CD4-positive, alpha-beta T cell treated with Interferon gamma for 1 hour (primary cell): ENCODE measurements around the gene PNLIPRP3.
"Not testable (repeated sequence)": the region's sequence is repeated elsewhere in the genome, so short reads cannot be mapped to it uniquely, and the experiment has no call there.

Source experiments
- DNase-seq: peaks from one replicate; pipeline ENCODE4 v3.0.0-alpha.2; 2020

The PNLIPRP3 gene

GRCh38 chr10:116427671-116428070 lies at the start of gene PNLIPRP3:
TSS of gene PNLIPRP3 (plus strand) at chr10:116427847. CDS start at chr10:116428013, 166 bp downstream.
- no peak for DNase-seq

- DNase-seq = no peak
These were observed 45.4 kb upstream of the PNLIPRP3 start for GRCh38 chr10:116382290-116382689.

DNA sequence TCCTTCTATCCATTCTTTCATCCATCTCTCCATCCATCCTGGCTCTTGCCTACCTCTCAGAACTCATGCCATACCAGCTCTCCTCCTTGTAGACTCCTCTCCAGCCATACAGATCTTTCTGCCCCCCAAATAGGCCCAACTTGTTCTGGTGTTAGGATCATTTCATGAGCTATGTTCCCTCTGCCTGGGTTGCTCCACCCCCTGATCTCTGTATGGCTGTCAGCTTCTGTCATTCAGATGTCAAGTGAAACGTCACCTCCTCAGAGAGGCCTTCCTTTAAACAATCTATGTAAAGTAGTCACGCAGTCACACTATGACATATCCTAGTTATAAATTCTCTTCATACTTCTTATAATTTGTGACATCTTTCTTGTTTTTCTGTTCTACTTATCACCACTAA lies 42.3 kb upstream of the PNLIPRP3 start:
- DNase-seq = no peak

DNA sequence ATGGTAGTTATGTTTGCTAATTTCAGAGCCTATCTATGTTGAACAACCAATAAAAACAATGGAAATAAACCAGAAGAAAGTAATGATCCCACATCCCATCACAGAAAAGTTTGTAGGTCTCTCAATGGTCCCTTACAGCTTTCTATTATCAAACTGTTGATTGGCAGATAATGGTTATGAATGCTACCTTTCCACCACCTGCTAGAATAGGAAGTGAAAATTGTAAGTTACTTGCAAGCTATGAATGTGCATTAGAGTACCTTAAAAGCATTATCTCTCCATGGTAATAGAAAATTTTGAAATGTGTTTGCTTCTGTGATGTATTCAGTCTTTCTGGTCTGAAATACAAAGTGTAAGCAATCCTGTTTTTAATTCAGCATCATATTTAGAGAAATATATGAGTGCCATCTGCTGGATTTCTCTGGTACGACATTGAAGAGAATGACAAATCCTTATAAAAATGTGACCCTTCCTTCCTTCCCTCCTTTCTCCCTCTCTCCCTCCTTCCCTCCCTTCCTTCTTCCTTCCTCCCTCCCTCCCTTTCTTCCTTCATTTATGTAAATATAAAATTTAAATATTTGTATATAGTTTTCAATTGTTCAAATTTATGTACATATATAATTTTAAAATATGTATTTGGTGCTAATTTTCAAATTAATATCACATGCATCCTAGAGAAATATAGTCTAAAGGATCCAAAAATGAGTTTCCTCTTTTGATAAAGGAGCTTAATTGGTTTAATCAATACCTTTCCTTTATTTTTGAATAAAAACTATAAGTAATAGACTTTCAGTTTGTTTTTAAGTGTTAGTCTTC lies 41.4 kb upstream of the PNLIPRP3 start:
- no peak for DNase-seq

GRCh38 chr10:116393246-116393831 lies 34.3 kb upstream of the PNLIPRP3 start:
- DNase-seq = not testable (repeated sequence)

GRCh38 chr10:116395223-116395985 lies 32.2 kb upstream of the PNLIPRP3 start:
- no peak for DNase-seq

GRCh38 chr10:116398224-116398623 lies 29.4 kb upstream of the PNLIPRP3 start:
- no peak for DNase-seq

- no peak for DNase-seq
These were observed 24.8 kb upstream of the PNLIPRP3 start for GRCh38 chr10:116402858-116403257.

- no peak for DNase-seq
These were observed 23.9 kb upstream of the PNLIPRP3 start for GRCh38 chr10:116403740-116404250.

DNA sequence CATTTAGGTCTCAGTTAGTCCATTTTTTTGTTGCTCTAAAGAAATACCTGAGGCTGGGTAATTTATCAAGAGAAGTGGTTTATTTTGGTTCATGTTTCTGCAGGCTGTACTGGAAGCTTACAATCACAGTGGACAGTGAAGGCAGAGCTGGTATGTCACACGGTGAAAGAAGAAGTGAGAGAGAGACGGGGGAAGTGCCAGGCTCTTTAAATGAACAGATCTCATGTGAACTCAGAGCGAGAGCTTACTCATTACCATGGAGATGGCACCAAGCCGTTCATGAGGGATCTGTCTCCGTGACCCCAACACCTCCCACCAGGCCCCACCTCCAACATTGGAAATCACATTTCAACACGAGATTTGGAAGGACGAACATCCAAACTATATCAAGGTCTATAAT lies 18.9 kb upstream of the PNLIPRP3 start:
- no peak for DNase-seq

GRCh38 chr10:116410351-116410750 lies 17.3 kb upstream of the PNLIPRP3 start:
- no peak for DNase-seq

DNA sequence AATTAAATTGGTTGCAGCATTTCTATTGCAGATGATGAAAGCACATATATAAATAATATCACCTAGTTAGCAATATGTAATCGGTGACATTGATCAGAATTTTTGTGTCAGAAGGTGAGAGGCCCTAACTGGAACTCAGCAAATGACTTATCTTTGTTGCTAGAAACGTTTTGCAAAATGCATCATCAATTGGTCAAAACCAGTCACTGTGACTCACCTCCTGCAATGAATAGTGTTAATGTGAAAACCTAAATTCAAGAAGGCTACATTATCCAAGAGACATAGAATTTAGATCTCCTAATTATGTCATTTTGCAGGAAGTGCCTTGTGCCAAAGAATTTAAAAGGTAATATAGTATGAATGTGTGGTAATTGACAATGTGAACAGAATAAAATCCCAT lies 9.8 kb upstream of the PNLIPRP3 start:
- DNase-seq = no peak

DNA sequence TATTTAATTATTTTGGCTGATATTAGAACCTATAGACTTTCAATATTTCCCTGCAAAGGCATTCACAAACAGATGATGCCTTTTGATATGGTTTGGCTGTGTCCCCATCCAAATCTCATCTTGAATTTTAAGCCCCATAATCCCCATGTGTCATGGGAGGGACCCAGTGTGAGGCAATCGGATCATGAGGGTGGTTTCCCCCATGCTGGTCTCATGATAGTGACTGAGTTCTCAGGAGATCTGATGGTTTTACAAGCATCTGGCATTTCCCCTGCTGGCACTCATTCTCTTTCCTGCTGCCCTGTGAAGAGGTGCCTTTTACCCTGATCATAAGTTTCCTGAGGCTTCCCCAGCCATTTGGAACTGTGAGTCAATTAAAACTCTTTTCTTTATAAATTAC lies 9.3 kb upstream of the PNLIPRP3 start:
- no peak for DNase-seq

DNA sequence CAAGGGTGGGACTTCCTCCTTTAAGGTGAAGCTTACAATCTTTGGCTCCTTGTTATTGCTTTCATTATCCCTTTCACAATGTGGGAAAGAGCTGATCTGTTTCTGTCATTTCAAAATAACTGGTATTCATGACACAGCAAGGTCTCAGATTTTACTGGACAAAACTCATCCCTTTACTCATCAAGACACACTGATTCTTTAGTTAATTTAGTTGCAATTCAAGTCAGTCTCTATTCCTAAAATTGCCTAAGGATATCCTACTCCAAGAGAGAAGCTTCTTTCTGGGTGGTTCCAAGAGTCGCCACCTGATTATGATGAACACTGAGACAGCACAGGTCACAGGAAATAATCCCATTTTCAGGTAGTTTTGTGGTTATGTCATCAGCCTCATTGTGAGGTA lies 5.8 kb upstream of the PNLIPRP3 start:
- no peak for DNase-seq

GRCh38 chr10:116429288-116429977 lies 1.8 kb downstream of the PNLIPRP3 start:
- DNase-seq = no peak

GRCh38 chr10:116430288-116430687 lies 2.6 kb downstream of the PNLIPRP3 start:
- DNase-seq = no peak

- no peak for DNase-seq
These were observed 4.0 kb downstream of the PNLIPRP3 start for GRCh38 chr10:116431598-116431997.

DNA sequence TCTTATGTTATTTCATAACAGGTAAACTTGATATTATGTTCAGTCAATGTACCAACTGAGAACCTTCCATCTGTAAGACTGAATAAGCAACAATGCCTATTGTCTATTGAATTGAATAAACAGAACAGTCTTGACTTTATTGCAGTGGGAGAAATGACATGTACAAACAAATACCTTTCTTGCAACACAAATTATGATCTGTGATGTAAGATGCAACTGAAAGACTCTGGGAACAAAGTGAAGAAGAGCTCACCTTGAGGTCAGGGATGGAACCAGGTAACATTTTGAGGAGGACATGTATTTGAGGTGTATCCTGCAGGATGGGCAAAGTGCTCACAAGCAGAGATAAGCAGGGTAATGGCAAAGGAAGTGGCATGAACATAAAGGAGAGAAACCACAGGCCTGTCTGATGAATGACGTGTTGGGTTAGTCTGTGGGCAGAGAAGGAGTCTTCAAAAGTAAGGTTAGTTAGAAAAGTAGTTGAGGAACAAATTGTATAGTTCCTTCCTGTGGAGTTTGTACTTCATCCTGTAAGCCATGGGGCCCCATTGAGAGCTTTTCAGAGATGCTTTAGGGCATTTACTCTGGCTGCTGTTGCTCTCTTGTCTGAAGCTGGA lies 9.5 kb downstream of the PNLIPRP3 start:
- DNase-seq = no peak

DNA sequence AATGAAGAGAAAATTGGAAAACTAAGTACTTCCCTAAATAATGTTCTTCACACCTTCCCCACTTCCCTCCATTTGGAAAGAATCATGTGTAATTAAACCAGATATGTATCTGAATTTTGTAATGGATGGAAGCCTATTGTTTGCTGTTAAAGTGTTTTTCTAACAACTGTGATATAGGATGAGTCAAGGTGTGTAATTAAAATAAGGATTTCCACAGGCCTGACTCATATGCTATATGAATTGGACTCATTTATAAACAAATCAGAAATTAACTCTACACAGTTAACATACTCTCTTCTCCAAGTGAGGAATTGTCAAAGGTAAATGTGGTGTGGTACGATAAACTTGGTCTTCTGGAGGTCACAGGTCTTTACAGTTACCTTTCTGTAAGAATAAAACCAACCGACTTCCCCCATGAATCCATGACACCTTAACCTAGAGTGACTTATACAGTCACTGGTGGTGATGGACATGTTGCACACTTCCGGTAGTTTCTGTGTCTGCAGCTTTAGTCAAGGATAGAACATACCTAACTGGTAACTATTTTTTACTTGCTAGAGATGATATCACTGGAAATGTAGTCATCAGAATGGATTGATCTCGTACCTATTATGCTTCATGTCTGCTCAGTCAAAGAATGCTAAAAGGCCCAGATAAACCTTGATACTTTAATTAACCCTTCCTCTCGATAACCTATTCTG lies 12.8 kb downstream of the PNLIPRP3 start:
- no peak for DNase-seq

GRCh38 chr10:116444527-116445142 lies 17.0 kb downstream of the PNLIPRP3 start:
- no peak for DNase-seq

DNA sequence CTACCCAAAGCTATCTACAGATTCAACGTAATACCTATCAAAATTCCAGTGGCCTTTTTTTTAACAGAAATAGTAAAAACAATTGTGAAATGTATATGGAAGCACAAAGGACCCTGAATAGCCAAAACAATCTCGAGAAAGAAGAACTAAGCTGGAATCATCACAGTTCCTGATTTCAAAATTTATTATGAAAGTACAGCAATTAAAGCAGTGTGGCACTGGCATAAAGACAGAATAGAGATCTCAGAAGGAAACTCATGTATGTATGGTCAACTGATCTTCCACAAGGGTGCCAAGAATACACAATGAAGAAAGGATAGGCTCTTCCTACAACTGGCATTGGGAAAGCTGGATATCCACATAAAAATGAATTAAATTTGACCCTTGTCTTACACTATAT lies 23.2 kb downstream of the PNLIPRP3 start:
- no peak for DNase-seq
